AG04449 (cell line): ENCODE results near the gene HS3ST3A1.

Experiments
- CTCF ChIA-PET: fragments of 350-600 bp; formaldehyde crosslinking; extraction: SDS; loops from one replicate; lab custom pipeline; 2021; ENCODE audit warnings: antibody characterized with exemption; lab: Yijun Ruan, JAX
- POLR2A ChIA-PET: fragments of 400-600, 350-600 bp; formaldehyde crosslinking; extraction: SDS; loops from one replicate; lab custom pipeline; 2020; ENCODE audit warnings: antibody characterized with exemption, inconsistent platforms; lab: Yijun Ruan, JAX
- DNase-seq: peaks from one replicate; pipeline ENCODE4 v3.0.0-alpha.2; 2010; ENCODE audit warnings: low read depth, low spot score
- H3K4me3 ChIP-seq: 2 replicates; pipeline ENCODE4 v1.5.1; 2011; ENCODE audit warnings: low read depth, mild to moderate bottlenecking, control low read depth, low read length
- TF ChIP-seq, protein P1 (sequence below): IDR thresholded peaks from one replicate; pipeline ENCODE4 v1.5.1; 2011; ENCODE audit warnings: mild to moderate bottlenecking, moderate library complexity, low read length, control low read depth, inconsistent platforms; ENCODE audit not compliant: insufficient read depth; ENCODE audit errors: missing control alignments

Gene HS3ST3A1

DNA sequence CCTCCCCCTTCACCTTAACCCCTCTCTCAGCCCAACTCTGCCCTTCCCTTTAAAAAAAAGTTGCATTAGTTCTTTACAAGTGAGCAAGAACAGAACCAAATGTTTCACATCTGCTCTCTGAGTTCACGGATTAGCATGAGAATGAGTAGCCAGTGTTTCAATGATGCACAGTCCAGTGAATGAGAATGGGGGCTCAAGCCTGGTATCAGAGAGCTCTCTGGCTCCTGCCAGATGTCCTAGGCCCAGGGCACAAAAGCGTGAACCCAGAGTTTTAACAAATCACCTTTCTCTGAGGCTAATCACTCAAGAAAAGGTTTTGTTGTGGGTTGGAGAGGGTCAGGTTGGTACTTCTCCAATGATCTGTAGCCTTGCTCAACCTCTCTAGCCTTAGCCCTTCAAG is 41.5 kb upstream of the HS3ST3A1 start:
- TF ChIP-seq, protein P1, sequence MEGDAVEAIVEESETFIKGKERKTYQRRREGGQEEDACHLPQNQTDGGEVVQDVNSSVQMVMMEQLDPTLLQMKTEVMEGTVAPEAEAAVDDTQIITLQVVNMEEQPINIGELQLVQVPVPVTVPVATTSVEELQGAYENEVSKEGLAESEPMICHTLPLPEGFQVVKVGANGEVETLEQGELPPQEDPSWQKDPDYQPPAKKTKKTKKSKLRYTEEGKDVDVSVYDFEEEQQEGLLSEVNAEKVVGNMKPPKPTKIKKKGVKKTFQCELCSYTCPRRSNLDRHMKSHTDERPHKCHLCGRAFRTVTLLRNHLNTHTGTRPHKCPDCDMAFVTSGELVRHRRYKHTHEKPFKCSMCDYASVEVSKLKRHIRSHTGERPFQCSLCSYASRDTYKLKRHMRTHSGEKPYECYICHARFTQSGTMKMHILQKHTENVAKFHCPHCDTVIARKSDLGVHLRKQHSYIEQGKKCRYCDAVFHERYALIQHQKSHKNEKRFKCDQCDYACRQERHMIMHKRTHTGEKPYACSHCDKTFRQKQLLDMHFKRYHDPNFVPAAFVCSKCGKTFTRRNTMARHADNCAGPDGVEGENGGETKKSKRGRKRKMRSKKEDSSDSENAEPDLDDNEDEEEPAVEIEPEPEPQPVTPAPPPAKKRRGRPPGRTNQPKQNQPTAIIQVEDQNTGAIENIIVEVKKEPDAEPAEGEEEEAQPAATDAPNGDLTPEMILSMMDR = no peak
- H3K4me3 ChIP-seq = no peak overlapping the region
- POLR2A ChIA-PET = no interaction called here
- CTCF ChIA-PET = interaction anchor here (0.8 kb wide), 1 partner anchor 654 kb away, joined by 3 read pairs; no protein-coding TSS in a partner anchor
- DNase-seq = no peak

DNA sequence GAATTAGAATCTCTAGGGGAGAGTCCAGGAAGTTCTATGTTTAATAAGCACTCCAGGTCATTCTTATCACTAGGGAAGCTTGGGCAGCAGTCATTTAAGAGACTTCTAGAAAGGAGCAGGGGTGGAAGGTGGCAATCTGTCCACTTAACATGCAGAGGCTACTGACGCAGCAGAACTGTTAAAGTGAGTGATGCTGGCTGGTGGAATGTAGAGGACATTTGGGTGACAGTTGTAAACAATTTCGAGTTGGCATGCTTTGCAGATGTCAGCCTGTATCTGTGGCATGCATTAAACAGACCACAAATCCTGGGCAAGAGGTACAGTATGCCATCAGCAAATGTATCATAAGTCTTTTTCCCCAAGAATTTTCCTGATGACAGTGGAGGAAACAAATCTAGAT is 40.5 kb upstream of the HS3ST3A1 start:
- no peak for DNase-seq
- POLR2A ChIA-PET = no interaction called here
- no peak overlapping the region for H3K4me3 ChIP-seq
- CTCF ChIA-PET = no interaction called here
- TF ChIP-seq, protein P1 = no peak

GRCh38 chr17:13640551-13640950 is 38.8 kb upstream of the HS3ST3A1 start:
- TF ChIP-seq, protein P1 = no peak
- POLR2A ChIA-PET = no interaction called here
- no peak overlapping the region for H3K4me3 ChIP-seq
- no peak for DNase-seq
- CTCF ChIA-PET = interaction anchor here (0.9 kb wide), 1 partner anchor 661 kb away, joined by 3 read pairs; no protein-coding TSS in a partner anchor

DNA sequence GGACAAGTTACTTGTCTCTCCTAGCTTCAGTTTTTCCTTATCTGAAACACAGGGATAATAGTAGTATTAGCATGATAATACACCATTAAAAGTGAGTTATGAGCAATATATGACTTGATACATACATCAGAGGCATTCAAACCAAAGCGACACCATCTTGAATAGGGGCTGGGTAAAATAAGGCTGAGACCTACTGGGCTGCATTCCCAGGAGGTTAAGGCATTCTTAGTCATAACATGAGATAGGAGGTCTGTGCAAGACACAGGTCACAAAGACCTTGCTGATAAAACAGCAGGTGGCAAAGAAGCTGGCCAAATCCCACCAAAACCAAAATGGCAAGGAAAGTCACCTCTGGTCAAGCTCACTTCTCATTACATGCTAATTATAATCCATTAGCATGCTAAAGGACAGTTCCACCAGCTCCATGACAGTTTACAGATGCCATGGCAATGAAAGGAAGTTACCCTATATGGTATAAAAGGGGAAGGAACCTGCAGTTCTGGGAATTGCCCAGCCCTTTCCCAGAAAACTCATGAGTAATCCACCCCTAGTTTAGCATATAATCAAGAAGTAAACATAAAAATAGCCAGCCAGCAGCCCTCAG is 37.2 kb upstream of the HS3ST3A1 start:
- H3K4me3 ChIP-seq = no peak overlapping the region
- TF ChIP-seq, protein P1 = no peak
- DNase-seq = no peak
- ChIA-PET CTCF (no interaction called here), POLR2A (no interaction called here)

DNA sequence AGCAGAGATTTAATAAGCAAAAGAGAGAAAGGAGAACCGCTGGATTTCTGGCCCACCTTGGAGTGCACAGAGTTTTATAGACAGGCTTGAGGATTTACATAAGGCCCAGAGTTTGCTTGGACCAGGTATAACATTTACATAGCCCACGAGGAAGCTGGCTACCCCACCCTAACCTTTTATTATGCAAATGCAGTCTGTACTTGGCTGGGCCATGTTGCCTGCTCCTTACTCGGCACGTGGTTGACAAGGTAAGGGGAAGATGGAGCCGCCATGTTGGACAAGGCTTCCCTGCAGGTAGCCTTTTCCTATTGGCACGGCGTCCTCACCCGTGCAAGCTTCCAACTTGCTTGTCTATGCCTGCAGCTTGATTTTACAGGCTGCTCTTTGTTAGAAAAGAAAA is 35.2 kb upstream of the HS3ST3A1 start:
- ChIA-PET CTCF (no interaction called here), POLR2A (no interaction called here)
- TF ChIP-seq, protein P1 = no peak
- no peak overlapping the region for H3K4me3 ChIP-seq
- no peak for DNase-seq

DNA sequence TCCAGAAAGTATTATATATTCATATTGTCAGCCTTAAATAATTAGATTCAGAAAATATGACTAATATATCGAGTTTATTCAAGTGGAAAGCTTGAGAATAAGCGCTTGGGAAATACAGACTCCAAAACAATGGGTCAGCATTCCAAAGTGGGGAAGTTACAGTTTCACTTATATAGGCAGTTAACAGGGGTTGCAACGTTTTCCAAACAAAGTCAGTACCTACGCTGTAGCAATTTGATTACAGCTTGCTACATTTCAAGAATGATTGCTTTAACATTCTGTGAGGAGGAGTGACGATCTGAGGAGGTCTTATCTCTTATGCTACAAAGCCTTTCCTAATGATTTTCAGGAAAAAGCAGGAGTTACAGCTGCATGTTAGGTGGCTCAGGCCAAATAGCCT is 34.2 kb upstream of the HS3ST3A1 start:
- POLR2A ChIA-PET = no interaction called here
- DNase-seq = no peak
- CTCF ChIA-PET = no interaction called here

More for the DNA sequence above, 34.2 kb upstream of the HS3ST3A1 start:
- TF ChIP-seq, protein P1 = no peak
- H3K4me3 ChIP-seq = no peak overlapping the region
